Measurements from ENCODE around the gene PLAA.
"Not testable (repeated sequence)": the region's sequence is repeated elsewhere in the genome, so short reads cannot be mapped to it uniquely, and the experiment has no call there.

PLAA gene

GRCh38 chr9:26935847-26936246 is 11.2 kb downstream of the PLAA start:
- no peak for DNase-seq (ENCODE audit: low read depth in 1 of 2, low spot score in 1 of 2)

- no peak for DNase-seq (ENCODE audit: low read depth in 1 of 2, low spot score in 1 of 2)
Observed at GRCh38 chr9:26928902-26929495, 18.0 kb downstream of the PLAA start.

GRCh38 chr9:26925609-26926008 is 21.4 kb downstream of the PLAA start:
- no peak for DNase-seq (ENCODE audit: low read depth in 1 of 2, low spot score in 1 of 2)

GRCh38 chr9:26919698-26920097 is 27.3 kb downstream of the PLAA start:
- DNase-seq (ENCODE audit: low read depth in 1 of 2, low spot score in 1 of 2), result no peak

GRCh38 chr9:26913138-26913668 is 33.8 kb downstream of the PLAA start:
- no peak for DNase-seq (ENCODE audit: low read depth in 1 of 2, low spot score in 1 of 2)

GRCh38 chr9:26904671-26905070 is 42.4 kb downstream of the PLAA start:
- no peak for DNase-seq (ENCODE audit: low read depth in 1 of 2, low spot score in 1 of 2)

GRCh38 chr9:26904070-26904469 is 43.0 kb downstream of the PLAA start:
- DNase-seq (ENCODE audit: low read depth in 1 of 2, low spot score in 1 of 2), result no peak

- no peak for DNase-seq (ENCODE audit: low read depth in 1 of 2, low spot score in 1 of 2)
Observed at GRCh38 chr9:26893030-26893676, 53.9 kb downstream of the PLAA start.

- DNase-seq (ENCODE audit: low read depth in 1 of 2, low spot score in 1 of 2), result peak; percentile 80 to 90
Observed at GRCh38 chr9:26892251-26893029, 54.6 kb downstream of the PLAA start, which contains the start of gene CAAP1. Gene CAAP1 (minus strand): TSS chr9:26892802. CDS start chr9:26892715, 87 bp downstream.

GRCh38 chr9:26891726-26892125 is 55.3 kb downstream of the PLAA start:
- DNase-seq (ENCODE audit: low read depth in 1 of 2, low spot score in 1 of 2), result no peak

- no peak for DNase-seq (ENCODE audit: low read depth in 1 of 2, low spot score in 1 of 2)
Observed at GRCh38 chr9:26888271-26888670, 58.8 kb downstream of the PLAA start.

GRCh38 chr9:26882154-26882553 is 64.9 kb downstream of the PLAA start:
- no peak for DNase-seq (ENCODE audit: low read depth in 1 of 2, low spot score in 1 of 2)

- no peak for DNase-seq (ENCODE audit: low read depth in 1 of 2, low spot score in 1 of 2)
Observed at GRCh38 chr9:26880262-26880661, 66.8 kb downstream of the PLAA start.

- not testable (repeated sequence) for DNase-seq (ENCODE audit: low read depth in 1 of 2, low spot score in 1 of 2)
Observed at GRCh38 chr9:26875155-26875554, 71.9 kb downstream of the PLAA start.

- DNase-seq (ENCODE audit: low read depth in 1 of 2, low spot score in 1 of 2), result no peak
Observed at GRCh38 chr9:26870292-26870691, 76.8 kb downstream of the PLAA start.

GRCh38 chr9:26863074-26863473 is 84.0 kb downstream of the PLAA start:
- DNase-seq (ENCODE audit: low read depth in 1 of 2, low spot score in 1 of 2), result no peak

GRCh38 chr9:26856413-26857032 is 90.5 kb downstream of the PLAA start:
- DNase-seq (ENCODE audit: low read depth in 1 of 2, low spot score in 1 of 2), result no peak

All from stimulated activated CD4-positive, alpha-beta T cell treated with anti-CD3 and anti-CD28 coated beads, Interleukin-15, amount 100 ng/mL, for 1 hour (primary cell).